Mammary epithelial cell (primary cell): ENCODE measurements around the gene CAMK2D.

Experiments used
- EZH2 ChIP-seq: IDR thresholded peaks from 2 replicates; pipeline ENCODE4 v1.6.1; 2012; ENCODE audit warnings: low read length, inconsistent platforms, borderline replicate concordance
- TF ChIP-seq, protein P1 (sequence below), 2 donors: IDR thresholded peaks in 1 of 2; conservative IDR thresholded peaks in 1 of 2; 2 replicates each; pipeline ENCODE4 v1.5.1; 2011 to 2012; ENCODE audit warnings: inconsistent platforms in 2 of 2, low read length in 2 of 2, mild to moderate bottlenecking in 2 of 2, control low read depth in 1 of 2, low read depth in 1 of 2; ENCODE audit not compliant: insufficient read depth in 1 of 2; ENCODE audit errors: extremely low read depth in 1 of 2

DNA sequence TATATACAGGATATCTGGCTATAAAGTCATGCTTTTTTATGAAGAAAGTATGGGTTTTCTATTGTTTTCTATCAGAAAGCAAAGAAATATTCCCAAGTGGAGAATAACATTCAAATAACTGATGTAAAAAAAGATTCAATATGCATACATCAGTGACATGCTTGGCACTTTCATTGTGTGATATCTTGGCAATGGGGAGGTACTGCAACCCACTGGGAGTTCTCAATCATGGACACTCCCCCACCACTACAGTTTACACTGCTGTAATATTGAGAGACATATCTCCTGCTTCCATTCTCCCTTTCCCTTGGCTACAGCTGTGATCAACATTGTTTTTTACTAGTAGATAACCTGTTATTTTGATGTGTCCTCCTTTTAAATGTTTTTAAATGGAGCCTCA lies 257.8 kb downstream of the CAMK2D start:
- TF ChIP-seq, protein P1, sequence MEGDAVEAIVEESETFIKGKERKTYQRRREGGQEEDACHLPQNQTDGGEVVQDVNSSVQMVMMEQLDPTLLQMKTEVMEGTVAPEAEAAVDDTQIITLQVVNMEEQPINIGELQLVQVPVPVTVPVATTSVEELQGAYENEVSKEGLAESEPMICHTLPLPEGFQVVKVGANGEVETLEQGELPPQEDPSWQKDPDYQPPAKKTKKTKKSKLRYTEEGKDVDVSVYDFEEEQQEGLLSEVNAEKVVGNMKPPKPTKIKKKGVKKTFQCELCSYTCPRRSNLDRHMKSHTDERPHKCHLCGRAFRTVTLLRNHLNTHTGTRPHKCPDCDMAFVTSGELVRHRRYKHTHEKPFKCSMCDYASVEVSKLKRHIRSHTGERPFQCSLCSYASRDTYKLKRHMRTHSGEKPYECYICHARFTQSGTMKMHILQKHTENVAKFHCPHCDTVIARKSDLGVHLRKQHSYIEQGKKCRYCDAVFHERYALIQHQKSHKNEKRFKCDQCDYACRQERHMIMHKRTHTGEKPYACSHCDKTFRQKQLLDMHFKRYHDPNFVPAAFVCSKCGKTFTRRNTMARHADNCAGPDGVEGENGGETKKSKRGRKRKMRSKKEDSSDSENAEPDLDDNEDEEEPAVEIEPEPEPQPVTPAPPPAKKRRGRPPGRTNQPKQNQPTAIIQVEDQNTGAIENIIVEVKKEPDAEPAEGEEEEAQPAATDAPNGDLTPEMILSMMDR (conservative IDR thresholded peaks at IDR 0.05 in 1 of 2, IDR thresholded peaks at IDR 0.05 in 1 of 2; ENCODE audit: extremely low read depth in 1 of 2, insufficient read depth in 1 of 2, low read depth in 1 of 2, low read length in 2 of 2), result no peak
- no peak for TF ChIP-seq EZH2
